Activated T-cell treated with anti-CD3 and anti-CD28 coated beads, Interleukin-2, amount 50 U/mL, for 1 hour (primary cell): ENCODE results near the gene CALHM4.

ENCODE experiments used
- DNase-seq: peaks from one replicate; pipeline ENCODE4 v3.0.0-alpha.2; 2020

CALHM4 gene

GRCh38 chr6:116542426-116542825, 11.1 kb upstream of the CALHM4 start:
- DNase-seq, result no peak

- DNase-seq, result no peak
Observed at GRCh38 chr6:116543149-116543548, 10.4 kb upstream of the CALHM4 start.

- no peak for DNase-seq
Observed at GRCh38 chr6:116545651-116546050, 7.9 kb upstream of the CALHM4 start, which contains the start of gene TRAPPC3L. Gene TRAPPC3L (minus strand): TSS chr6:116545684. CDS start chr6:116545514, 170 bp downstream.

GRCh38 chr6:116547358-116547757, 6.2 kb upstream of the CALHM4 start:
- no peak for DNase-seq

GRCh38 chr6:116550796-116551195, 2.8 kb upstream of the CALHM4 start:
- DNase-seq, result no peak

GRCh38 chr6:116556065-116556464, 2.5 kb downstream of the CALHM4 start:
- DNase-seq, result no peak

GRCh38 chr6:116556814-116557415, 3.4 kb downstream of the CALHM4 start:
- no peak for DNase-seq

GRCh38 chr6:116557893-116558292, 4.3 kb downstream of the CALHM4 start:
- no peak for DNase-seq

- DNase-seq, result no peak
Observed at GRCh38 chr6:116560130-116560529, 6.6 kb downstream of the CALHM4 start.

GRCh38 chr6:116561377-116562018, 7.9 kb downstream of the CALHM4 start:
- DNase-seq, result peak; percentile 67

GRCh38 chr6:116562019-116562403, 8.5 kb downstream of the CALHM4 start:
- no peak for DNase-seq

- no peak for DNase-seq
Observed at GRCh38 chr6:116562614-116563013, 9.1 kb downstream of the CALHM4 start.

GRCh38 chr6:116563830-116564229, 10.3 kb downstream of the CALHM4 start:
- no peak for DNase-seq

GRCh38 chr6:116564311-116564710, 10.8 kb downstream of the CALHM4 start:
- no peak for DNase-seq

- DNase-seq, result peak; percentile 31
Observed at GRCh38 chr6:116564921-116565872, 11.6 kb downstream of the CALHM4 start.

GRCh38 chr6:116568111-116568510, 14.6 kb downstream of the CALHM4 start:
- no peak for DNase-seq

GRCh38 chr6:116568821-116569755, 15.5 kb downstream of the CALHM4 start:
- DNase-seq, result no peak

- DNase-seq, result peak; percentile 97
Observed at GRCh38 chr6:116570856-116571682, 17.5 kb downstream of the CALHM4 start, which contains the start of gene RWDD1. Gene RWDD1 (plus strand): TSS chr6:116571504. CDS start chr6:116571583, 79 bp downstream.

- DNase-seq, result no peak
Observed at GRCh38 chr6:116571683-116572000, 18.1 kb downstream of the CALHM4 start.

- DNase-seq, result no peak
Observed at GRCh38 chr6:116572162-116572561, 18.6 kb downstream of the CALHM4 start.

- no peak for DNase-seq
Observed at GRCh38 chr6:116575227-116575626, 21.7 kb downstream of the CALHM4 start.

GRCh38 chr6:116577486-116577885, 23.9 kb downstream of the CALHM4 start:
- no peak for DNase-seq
